ENCODE data around the gene CNN1. TPM values are rescaled to one million over a fixed set of nuclear protein-coding genes. Genes with fewer than 3 reads are reported as not detected.

Gene CNN1
- total RNA-seq, 1 experiment from 2014 or later: not detected

GRCh38 chr19:11541238-11541637 lies 2.6 kb downstream of the CNN1 start:
- H3K36me3 Mint-ChIP-seq (ENCODE audit: insufficient read depth, unreplicated experiment): no peaks in the 10 kb centered on the region
- no TSS peak for BruUV-seq (replicated peaks)
- H3K27ac Mint-ChIP-seq (ENCODE audit: unreplicated experiment): no peak overlapping the region
- intact Hi-C loops (cut with micrococcal nuclease; ENCODE audit: unreplicated experiment): no loop called here
- TF ChIP-seq, protein P1, sequence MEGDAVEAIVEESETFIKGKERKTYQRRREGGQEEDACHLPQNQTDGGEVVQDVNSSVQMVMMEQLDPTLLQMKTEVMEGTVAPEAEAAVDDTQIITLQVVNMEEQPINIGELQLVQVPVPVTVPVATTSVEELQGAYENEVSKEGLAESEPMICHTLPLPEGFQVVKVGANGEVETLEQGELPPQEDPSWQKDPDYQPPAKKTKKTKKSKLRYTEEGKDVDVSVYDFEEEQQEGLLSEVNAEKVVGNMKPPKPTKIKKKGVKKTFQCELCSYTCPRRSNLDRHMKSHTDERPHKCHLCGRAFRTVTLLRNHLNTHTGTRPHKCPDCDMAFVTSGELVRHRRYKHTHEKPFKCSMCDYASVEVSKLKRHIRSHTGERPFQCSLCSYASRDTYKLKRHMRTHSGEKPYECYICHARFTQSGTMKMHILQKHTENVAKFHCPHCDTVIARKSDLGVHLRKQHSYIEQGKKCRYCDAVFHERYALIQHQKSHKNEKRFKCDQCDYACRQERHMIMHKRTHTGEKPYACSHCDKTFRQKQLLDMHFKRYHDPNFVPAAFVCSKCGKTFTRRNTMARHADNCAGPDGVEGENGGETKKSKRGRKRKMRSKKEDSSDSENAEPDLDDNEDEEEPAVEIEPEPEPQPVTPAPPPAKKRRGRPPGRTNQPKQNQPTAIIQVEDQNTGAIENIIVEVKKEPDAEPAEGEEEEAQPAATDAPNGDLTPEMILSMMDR (IDR thresholded peaks at IDR 0.05; ENCODE audit: unreplicated experiment): no peak
- H3K4me3 Mint-ChIP-seq (ENCODE audit: low read depth, unreplicated experiment): no peak overlapping the region
- CTCF ChIA-PET: no interaction called here
- H3K4me1 Mint-ChIP-seq (ENCODE audit: low read depth, unreplicated experiment): no peaks in the 10 kb centered on the region
- no peak for DNase-seq
- H3K9me3 Mint-ChIP-seq (ENCODE audit: low read depth, unreplicated experiment): no peaks in the 10 kb centered on the region
- peaks cover 57% of the 10 kb centered on the region for H3K27me3 Mint-ChIP-seq (ENCODE audit: unreplicated experiment)

DNA sequence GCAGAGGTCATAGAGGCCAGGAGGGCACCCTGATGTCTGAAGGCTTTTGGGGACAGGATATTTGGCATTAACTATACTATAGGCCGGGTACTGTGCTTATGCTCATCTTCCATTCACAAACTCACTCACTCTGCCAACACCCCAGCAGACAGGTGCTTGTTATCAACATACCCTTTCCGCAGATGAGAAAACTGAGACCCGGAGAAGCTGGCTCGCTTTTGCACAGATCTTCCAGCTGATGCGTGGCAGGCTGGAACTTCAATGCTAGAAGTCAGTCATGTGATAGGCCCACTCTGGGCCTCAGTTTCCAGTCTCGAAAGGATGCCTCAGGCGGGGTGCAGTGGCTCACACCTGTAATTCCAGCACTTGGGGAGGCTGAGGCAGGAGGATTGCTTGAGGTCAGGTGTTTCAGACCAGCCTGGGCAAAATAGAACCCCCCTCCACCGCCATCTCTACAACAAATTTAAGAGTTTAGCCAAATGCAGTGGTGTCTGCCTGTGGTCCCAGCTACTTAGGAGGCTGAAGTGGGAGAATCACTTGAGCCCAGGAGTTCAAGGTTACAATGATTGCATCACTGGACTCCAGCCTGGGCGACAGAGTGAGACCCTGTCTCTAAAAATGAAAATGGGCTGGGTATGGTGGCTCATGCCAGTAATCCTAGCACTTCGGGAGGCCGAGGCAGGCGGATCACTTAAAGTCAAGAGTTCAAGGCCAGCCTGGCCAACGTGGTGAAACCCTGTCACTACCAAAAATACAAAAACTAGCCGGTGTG lies 9.5 kb downstream of the CNN1 start:
- TF ChIP-seq, protein P1 (IDR thresholded peaks at IDR 0.05; ENCODE audit: unreplicated experiment): no peak
- no peak overlapping the region for H3K27ac Mint-ChIP-seq (ENCODE audit: unreplicated experiment)
- H3K4me3 Mint-ChIP-seq (ENCODE audit: low read depth, unreplicated experiment): no peak overlapping the region
- H3K4me1 Mint-ChIP-seq (ENCODE audit: low read depth, unreplicated experiment): no peaks in the 10 kb centered on the region
- CTCF ChIA-PET: no interaction called here
- DNase-seq: no peak
- BruUV-seq (replicated peaks): no TSS peak
- no peaks in the 10 kb centered on the region for H3K9me3 Mint-ChIP-seq (ENCODE audit: low read depth, unreplicated experiment)
- H3K36me3 Mint-ChIP-seq (ENCODE audit: insufficient read depth, unreplicated experiment): no peaks in the 10 kb centered on the region
- intact Hi-C loops (cut with micrococcal nuclease; ENCODE audit: unreplicated experiment): no loop called here
- peaks cover 32% of the 10 kb centered on the region for H3K27me3 Mint-ChIP-seq (ENCODE audit: unreplicated experiment)

DNA sequence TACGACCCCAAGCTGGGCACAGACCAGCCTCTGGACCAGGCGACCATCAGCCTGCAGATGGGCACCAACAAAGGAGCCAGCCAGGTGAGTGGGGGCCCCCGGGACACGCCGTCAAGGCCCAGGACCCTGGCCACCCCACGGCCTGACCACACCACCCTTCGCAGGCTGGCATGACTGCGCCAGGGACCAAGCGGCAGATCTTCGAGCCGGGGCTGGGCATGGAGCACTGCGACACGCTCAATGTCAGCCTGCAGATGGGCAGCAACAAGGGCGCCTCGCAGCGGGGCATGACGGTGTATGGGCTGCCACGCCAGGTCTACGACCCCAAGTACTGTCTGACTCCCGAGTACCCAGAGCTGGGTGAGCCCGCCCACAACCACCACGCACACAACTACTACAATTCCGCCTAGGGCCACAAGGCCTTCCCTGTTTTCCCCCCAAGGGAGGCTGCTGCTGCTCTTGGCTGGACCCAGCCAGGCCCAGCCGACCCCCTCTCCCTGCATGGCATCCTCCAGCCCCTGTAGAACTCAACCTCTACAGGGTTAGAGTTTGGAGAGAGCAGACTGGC lies 10.8 kb downstream of the CNN1 start:
- H3K27ac Mint-ChIP-seq (ENCODE audit: unreplicated experiment): no peak overlapping the region
- CTCF ChIA-PET: no interaction called here
- intact Hi-C loops (cut with micrococcal nuclease; ENCODE audit: unreplicated experiment): no loop called here
- BruUV-seq (replicated peaks): no TSS peak
- no peak overlapping the region for H3K4me3 Mint-ChIP-seq (ENCODE audit: low read depth, unreplicated experiment)
- H3K36me3 Mint-ChIP-seq (ENCODE audit: insufficient read depth, unreplicated experiment): peaks cover 9% of the 10 kb centered on the region
- H3K9me3 Mint-ChIP-seq (ENCODE audit: low read depth, unreplicated experiment): no peaks in the 10 kb centered on the region
- DNase-seq: no peak
- peaks cover 20% of the 10 kb centered on the region for H3K27me3 Mint-ChIP-seq (ENCODE audit: unreplicated experiment)
- TF ChIP-seq, protein P1 (IDR thresholded peaks at IDR 0.05; ENCODE audit: unreplicated experiment): no peak
- H3K4me1 Mint-ChIP-seq (ENCODE audit: low read depth, unreplicated experiment): no peaks in the 10 kb centered on the region

GRCh38 chr19:11550265-11550664 lies 11.6 kb downstream of the CNN1 start:
- TF ChIP-seq, protein P1 (IDR thresholded peaks at IDR 0.05; ENCODE audit: unreplicated experiment): no peak
- H3K36me3 Mint-ChIP-seq (ENCODE audit: insufficient read depth, unreplicated experiment): peaks cover 10% of the 10 kb centered on the region
- no peak overlapping the region for H3K4me3 Mint-ChIP-seq (ENCODE audit: low read depth, unreplicated experiment)
- DNase-seq: no peak
- H3K27ac Mint-ChIP-seq (ENCODE audit: unreplicated experiment): no peak overlapping the region
- intact Hi-C loops (cut with micrococcal nuclease; ENCODE audit: unreplicated experiment): no loop called here
- H3K27me3 Mint-ChIP-seq (ENCODE audit: unreplicated experiment): peaks cover 12% of the 10 kb centered on the region
- CTCF ChIA-PET: interaction anchor here (0.6 kb wide), 1 partner anchor 461 kb away, joined by 4 read pairs; no protein-coding TSS in a partner anchor
- BruUV-seq (replicated peaks): no TSS peak
- no peaks in the 10 kb centered on the region for H3K9me3 Mint-ChIP-seq (ENCODE audit: low read depth, unreplicated experiment)
- no peaks in the 10 kb centered on the region for H3K4me1 Mint-ChIP-seq (ENCODE audit: low read depth, unreplicated experiment)
